Head of caudate nucleus (tissue), 42 donors: Measurements from ENCODE around the gene HIPK2.
"Not testable (repeated sequence)": the region's sequence is repeated elsewhere in the genome, so short reads cannot be mapped to it uniquely, and the experiment has no call there.

Experiments used
- DNase-seq, 42 donors: peaks; one replicate each; pipeline versions ENCODE4 v3.0.0 to v3.0.0-alpha.2; 2020 to 2021; ENCODE audit warnings: mixed read lengths in 7 of 42
- intact Hi-C: fragments of 100-400 bp; cut with DNase I; formaldehyde crosslinking; loops from one replicate; pipeline ENCODE4 v1.15.0; 2022

Gene HIPK2

GRCh38 chr7:139629392-139630082 is 148.3 kb downstream of the HIPK2 start:
- intact Hi-C loops, result no loop called here

GRCh38 chr7:139627831-139628230 is 150.0 kb downstream of the HIPK2 start:
- intact Hi-C loops, result no loop called here
- no peak for DNase-seq

More at GRCh38 chr7:139629392-139630082, 148.3 kb downstream of the HIPK2 start:
- peak in 1 of 42 donors; percentile 61 for DNase-seq

GRCh38 chr7:139626817-139627216 is 151.0 kb downstream of the HIPK2 start:
- no peak for DNase-seq
- intact Hi-C loops, result no loop called here

DNA sequence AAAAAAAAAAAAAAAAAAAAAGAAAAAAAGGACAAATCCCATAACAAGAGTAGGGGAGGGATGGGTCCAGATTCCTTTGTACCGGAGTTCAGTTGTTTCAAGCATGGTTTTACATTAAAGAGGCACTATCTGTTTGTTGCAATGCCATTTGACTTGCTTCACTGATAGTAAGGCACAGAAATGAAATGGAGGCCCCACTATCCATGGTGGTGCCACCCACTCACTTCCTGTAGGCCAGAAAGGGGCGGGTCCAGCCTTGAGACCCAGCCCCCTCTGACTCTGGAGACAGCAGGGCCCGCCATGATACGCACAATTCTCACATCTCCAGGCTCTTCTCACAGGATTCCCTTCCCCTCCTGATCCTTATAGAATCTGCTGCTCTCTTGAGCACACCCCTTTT is 154.3 kb downstream of the HIPK2 start:
- intact Hi-C loops, result no loop called here

DNA sequence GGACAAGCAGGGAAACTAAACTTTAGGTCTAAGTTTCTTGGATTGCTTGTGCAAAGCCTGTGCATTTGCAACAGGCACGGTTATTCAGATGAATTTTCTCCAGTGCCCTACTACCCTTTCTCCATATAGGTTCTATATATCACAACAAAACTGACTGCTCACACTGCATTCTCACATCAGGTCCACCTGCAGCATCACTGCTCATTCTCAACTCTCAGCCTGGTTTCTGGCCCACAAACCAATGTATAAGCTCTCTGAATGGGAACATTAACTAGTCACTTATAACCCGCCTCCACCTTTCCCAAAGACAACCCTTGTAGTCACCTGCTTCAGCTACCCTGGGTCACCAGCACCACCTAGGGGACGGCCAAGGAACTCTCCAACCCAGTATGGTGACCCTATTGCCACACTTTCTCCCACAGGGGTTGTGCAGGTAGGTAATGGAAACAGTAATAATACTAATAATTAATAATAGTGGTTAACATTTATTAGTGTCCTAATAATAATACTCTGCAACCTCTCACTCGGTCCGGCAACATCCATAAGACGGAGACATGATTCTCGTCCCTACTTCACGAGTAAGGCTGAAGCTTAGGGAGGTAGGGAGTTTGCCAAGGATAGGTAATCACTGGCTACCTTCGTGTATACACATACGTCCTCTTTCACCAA is 157.0 kb downstream of the HIPK2 start:
- DNase-seq, result peak in 39 of 42 donors; percentile 28 to 81 (median 56)
- intact Hi-C loops, result no loop called here

More for the DNA sequence above, 154.3 kb downstream of the HIPK2 start:
- DNase-seq, result no peak

GRCh38 chr7:139619367-139619657 is 158.5 kb downstream of the HIPK2 start:
- DNase-seq, result no peak
- intact Hi-C loops, result loop anchor here (5.0 kb wide), 1 partner anchor 122 kb away; no protein-coding TSS in a partner anchor

DNA sequence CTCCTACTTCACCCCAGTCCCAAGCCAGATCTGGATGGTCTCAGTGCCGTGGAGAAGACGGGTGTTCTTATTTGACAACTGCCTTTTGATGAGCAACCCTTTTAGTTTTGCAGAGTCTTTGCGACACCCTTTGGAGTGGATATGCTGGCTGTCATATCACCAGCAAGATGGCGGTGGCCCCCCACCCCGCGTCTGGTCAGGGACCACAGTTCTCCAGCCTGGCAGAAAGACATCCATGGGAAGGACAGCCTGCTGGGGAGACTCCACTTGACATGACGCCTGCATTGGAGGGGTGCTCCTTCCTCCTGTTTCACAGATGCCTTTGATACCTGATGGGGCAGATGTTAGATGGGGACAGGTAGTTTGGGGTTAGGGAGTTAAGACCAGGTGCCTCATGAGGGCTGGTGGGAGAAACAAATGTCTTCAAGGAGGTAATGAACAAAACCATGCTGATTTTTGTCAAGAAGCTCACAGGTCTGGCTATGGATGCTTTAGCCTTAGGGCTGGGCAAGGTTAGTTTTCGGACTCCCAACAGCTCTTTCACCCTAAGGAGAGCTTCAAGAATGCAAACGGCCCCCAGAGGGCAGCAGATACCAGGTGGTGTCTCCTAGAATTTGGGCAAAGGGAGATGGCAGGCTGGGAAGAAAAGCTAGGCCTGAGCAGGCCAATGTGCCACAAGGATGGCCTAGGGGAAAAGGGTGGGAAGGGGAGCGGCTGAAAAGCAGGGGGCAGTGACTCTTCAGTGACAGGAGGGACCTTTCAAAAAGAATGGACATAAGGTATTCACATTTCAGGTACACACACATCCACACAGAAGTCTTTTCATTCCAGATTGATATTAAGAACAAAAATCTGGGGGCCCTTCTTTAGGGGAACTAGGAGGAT is 159.1 kb downstream of the HIPK2 start:
- DNase-seq, result peak; percentile 31 to 84 (median 65)
- intact Hi-C loops, result loop anchor here (5.0 kb wide), 1 partner anchor 121 kb away; no protein-coding TSS in a partner anchor

- intact Hi-C loops, result loop anchor here (5.0 kb wide), 1 partner anchor 120 kb away; no protein-coding TSS in a partner anchor
- no peak for DNase-seq
Measured at GRCh38 chr7:139617074-139617473, 160.7 kb downstream of the HIPK2 start.

DNA sequence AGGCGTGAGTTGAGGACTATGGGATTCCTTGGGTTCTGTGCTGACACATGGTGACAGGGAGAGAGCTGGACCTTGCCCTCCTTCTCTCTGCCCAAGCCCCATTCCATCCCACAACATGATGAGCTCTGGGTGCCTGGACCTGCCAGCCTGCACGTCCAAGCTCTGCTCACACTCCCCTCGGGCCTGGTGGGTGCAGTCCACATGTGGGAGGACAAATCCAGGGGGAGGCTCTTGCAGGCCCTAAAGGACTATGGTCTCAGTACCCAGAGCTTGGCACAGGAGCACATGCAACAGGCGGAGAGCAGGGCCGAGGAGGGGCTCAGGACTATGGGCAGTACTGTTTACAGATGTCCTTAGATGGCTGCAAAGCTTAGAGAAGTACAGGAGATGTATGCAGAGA is 162.9 kb downstream of the HIPK2 start:
- intact Hi-C loops, result loop anchor here (5.0 kb wide), 1 partner anchor 118 kb away; no protein-coding TSS in a partner anchor
- DNase-seq, result peak in 1 of 42 donors; percentile 50

DNA sequence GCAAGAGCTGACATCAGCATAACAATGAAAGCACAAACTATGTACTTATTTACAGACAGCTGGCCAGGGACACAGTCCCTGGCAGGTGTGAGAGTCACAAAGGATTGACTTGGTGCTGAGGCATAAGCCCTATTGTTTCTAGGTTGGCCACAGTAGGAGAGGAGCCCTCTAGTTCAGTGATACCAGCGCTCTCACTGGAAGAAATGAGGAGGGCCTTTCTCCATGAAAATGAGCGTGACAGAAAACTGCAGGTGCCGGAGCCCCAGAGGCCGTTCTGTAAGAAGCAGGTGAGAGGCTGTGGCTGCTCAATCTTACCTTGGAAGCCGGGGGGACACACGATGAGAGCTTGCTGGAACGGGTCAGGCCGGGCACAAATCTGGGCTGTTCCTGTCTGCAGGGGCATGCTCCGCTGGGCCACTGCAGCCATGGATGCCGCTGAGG is 163.8 kb downstream of the HIPK2 start:
- DNase-seq, result peak in 2 of 42 donors; percentile 22 to 61
- intact Hi-C loops, result no loop called here

DNA sequence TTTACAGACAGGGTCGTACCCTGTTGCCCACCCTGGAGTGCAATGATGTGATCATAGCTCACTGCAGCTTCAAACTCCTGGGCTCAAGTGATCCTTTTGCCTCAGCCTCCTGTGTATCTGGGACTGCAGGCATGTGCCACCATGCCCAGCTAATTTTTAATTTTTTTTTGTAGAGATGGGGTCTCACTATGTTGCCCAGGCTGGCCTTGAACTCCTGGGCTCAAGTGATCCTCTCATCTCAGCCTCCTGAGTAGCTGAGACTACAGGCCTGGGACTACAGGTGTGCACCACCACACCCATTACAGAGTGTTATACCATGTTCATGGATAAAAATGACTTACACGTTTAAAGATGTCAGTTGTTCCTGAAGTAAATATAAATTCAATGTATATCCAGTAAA is 166.2 kb downstream of the HIPK2 start:
- DNase-seq, intact Hi-C loops: not testable (repeated sequence)

DNA sequence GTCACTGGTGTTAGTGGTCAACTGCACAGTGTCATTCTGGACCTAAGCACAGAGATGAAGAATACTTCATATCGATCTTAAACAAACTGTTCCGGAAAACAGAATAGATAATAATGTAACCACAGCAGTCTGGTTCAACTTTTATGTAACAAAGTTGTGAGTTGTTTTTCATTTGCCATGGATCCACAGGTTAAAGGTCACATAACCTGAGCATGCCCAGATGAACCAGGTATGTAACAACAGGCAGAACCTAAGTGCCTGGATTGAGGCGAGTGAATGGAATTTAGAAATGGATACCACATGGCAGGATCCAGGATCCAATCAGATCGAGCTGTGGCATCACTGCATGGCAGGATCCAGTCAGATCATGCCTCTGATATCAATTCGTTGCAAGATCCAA is 167.2 kb downstream of the HIPK2 start:
- intact Hi-C loops, result no loop called here
- no peak for DNase-seq

GRCh38 chr7:139603896-139604295 is 173.9 kb downstream of the HIPK2 start:
- no peak for DNase-seq
- intact Hi-C loops, result no loop called here

- intact Hi-C loops, result no loop called here
- no peak for DNase-seq
Measured at GRCh38 chr7:139603282-139603681, 174.5 kb downstream of the HIPK2 start.

GRCh38 chr7:139602143-139602722 is 175.6 kb downstream of the HIPK2 start:
- peak in 1 of 42 donors; percentile 27 for DNase-seq

DNA sequence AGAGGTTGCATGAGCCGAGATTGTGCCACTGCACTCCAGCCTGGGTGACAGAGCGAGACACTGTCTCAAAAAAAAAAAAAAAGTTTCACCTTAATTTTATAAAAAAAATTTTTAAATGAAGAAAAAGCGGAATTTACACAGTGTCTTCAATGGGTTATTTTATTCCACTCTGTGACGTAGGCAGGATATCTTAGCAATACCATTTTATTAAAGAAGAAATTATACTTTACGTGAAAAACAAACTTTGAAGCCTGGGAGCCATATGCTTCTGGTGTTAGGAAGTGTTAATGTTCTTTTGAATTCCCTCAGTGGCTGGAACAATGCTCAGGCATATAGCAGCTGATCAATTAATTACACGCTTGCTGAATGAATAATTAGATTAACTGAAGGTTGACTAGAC is 176.6 kb downstream of the HIPK2 start:
- intact Hi-C loops, result no loop called here
- DNase-seq, result no peak

More at GRCh38 chr7:139602143-139602722, 175.6 kb downstream of the HIPK2 start:
- intact Hi-C loops, result no loop called here

- no peak for DNase-seq
Measured at GRCh38 chr7:139600306-139600705, 177.5 kb downstream of the HIPK2 start.

DNA sequence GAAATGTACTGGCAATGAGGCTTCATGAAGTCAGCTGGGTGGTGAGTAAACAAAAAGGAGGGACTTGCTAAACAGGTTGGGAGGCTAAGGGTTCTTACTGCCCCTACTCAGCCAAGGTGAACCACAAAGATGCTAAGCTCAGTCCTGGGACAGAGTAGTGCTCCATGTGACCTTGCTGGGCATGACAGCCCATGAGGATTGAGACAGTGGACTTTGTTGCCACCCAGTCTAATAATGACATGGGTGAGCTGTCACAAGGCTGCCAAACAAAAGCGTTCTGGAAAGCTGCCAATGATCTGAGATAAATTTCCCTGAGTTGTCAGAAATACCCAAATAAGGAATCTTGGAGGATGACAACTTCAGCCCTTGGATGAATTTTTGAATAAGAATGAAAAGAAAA is 179.2 kb downstream of the HIPK2 start:
- peak in 10 of 42 donors; percentile 16 to 71 (median 37) for DNase-seq
- intact Hi-C loops, result no loop called here

More at GRCh38 chr7:139600306-139600705, 177.5 kb downstream of the HIPK2 start:
- intact Hi-C loops, result no loop called here

DNA sequence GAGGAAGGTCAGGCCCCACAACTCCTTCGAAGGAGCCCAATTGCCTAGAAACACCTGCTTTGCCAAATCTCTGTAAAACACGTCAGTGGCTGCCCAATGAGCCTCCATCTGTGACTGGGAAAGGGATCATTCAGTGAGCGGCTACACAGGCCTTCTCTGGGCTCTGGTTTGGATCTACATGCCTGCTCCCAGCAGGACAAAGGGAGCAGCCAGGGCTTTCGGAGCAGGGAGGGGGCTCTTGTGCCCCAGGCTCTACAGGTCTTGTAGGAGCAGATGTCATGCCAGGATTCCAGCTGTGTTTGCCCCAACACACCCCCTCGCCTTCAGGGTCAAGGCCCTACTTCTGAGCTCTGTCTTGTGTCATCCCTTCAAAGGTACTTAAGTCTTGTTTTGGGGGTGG is 180.8 kb downstream of the HIPK2 start:
- intact Hi-C loops, result no loop called here

More for the DNA sequence above, 180.8 kb downstream of the HIPK2 start:
- DNase-seq, result peak in 2 of 42 donors; percentile 18 to 31
